H1 (cell line): ENCODE measurements around the gene SULF2. TPM values are rescaled to one million over a fixed set of nuclear protein-coding genes. Genes with fewer than 3 reads are reported as not detected.
A peak's percentile ranks its signal among the peaks of the same experiment; 100 is the strongest.

Experiments
- CTCF ChIA-PET: fragments of 300-600 bp; sonication (Branson Sonifier 250); formaldehyde crosslinking; loops from one replicate; lab custom pipeline; 2021; ENCODE audit not compliant: partially characterized antibody; lab: Charles Lee
- POLR2A ChIA-PET: fragments of 300-600 bp; sonication (Branson Sonifier 250); formaldehyde crosslinking; loops from one replicate; lab custom pipeline; 2021; ENCODE audit warnings: inconsistent platforms; ENCODE audit not compliant: partially characterized antibody; lab: Charles Lee
- DNase-seq, 2 experiments: peaks; one replicate each; pipeline versions ENCODE4 v3.0.0 to v3.0.0-alpha.2; 2010 to 2022; ENCODE audit warnings: low spot score in 2 of 2, low read depth in 1 of 2, mixed read lengths in 1 of 2
- FAIRE-seq: peaks from 2 replicates; lab custom pipeline; 2011; peaks lifted over from hg19 to GRCh38; lab: Jason Lieb, UNC
- H2AFZ ChIP-seq: 2 replicates; pipeline ENCODE4 v1.8.1; 2012; ENCODE audit warnings: low read length, inconsistent platforms
- H2AK5ac ChIP-seq: 2 replicates; pipeline ENCODE4 v1.6.1; 2013; ENCODE audit warnings: low read depth, low read length
- H2BK120ac ChIP-seq: replicated peaks from 2 replicates; pipeline ENCODE3; 2013; ENCODE audit warnings: low read depth, low read length, inconsistent platforms
- H2BK12ac ChIP-seq: 2 replicates; pipeline ENCODE4 v1.6.1; 2013; ENCODE audit warnings: low read depth, low read length
- H2BK15ac ChIP-seq: 2 replicates; pipeline ENCODE4 v1.6.1; 2013; ENCODE audit warnings: low read length
- H2BK20ac ChIP-seq: 2 replicates; pipeline ENCODE4 v1.6.1; 2013; ENCODE audit warnings: low read length
- H2BK5ac ChIP-seq: 2 replicates; pipeline ENCODE4 v1.6.1; 2013; ENCODE audit warnings: low read depth, low read length
- H3K14ac ChIP-seq: 2 replicates; pipeline ENCODE4 v1.6.1; 2013; ENCODE audit warnings: inconsistent platforms; ENCODE audit not compliant: insufficient read length
- H3K18ac ChIP-seq: 2 replicates; pipeline ENCODE4 v1.6.1; 2013; ENCODE audit warnings: low read length; ENCODE audit errors: extremely low read depth
- H3K23ac ChIP-seq: 2 replicates; pipeline ENCODE4 v1.6.1; 2013; ENCODE audit warnings: inconsistent platforms; ENCODE audit not compliant: insufficient read length
- H3K23me2 ChIP-seq: 2 replicates; pipeline ENCODE4 v1.6.1; 2013; ENCODE audit warnings: low read depth, low read length
- H3K27ac ChIP-seq: 2 replicates; pipeline ENCODE4 v1.6.1; 2011; ENCODE audit warnings: low read depth, low read length, inconsistent platforms
- H3K27me3 ChIP-seq, 4 experiments: replicated peaks in 1 of 4; 1 replicate in 1 of 4; 2 replicates in 3 of 4; pipeline versions ENCODE4 v1.6.1 to v1.8.1; 2011 to 2013; ENCODE audit warnings: low read length in 3 of 4, mild to moderate bottlenecking in 3 of 4, inconsistent platforms in 2 of 4, mixed read lengths in 2 of 4, moderate library complexity in 1 of 4; ENCODE audit not compliant: control insufficient read depth in 3 of 4, insufficient read depth in 3 of 4; ENCODE audit errors: extremely low read depth in 1 of 4
- H3K36me3 ChIP-seq, 4 experiments: 2 replicates each; pipeline versions ENCODE4 v1.6.1 to v1.8.1; 2011 to 2013; ENCODE audit warnings: mild to moderate bottlenecking in 4 of 4, low read length in 3 of 4, moderate library complexity in 2 of 4, control low read depth in 1 of 4, inconsistent platforms in 1 of 4; ENCODE audit not compliant: insufficient read depth in 4 of 4, control insufficient read depth in 2 of 4
- H3K4ac ChIP-seq: replicated peaks from 2 replicates; pipeline ENCODE3; 2013; ENCODE audit warnings: low read length, low read depth, mixed read lengths, inconsistent platforms; ENCODE audit not compliant: insufficient read length
- H3K4me1 ChIP-seq, 4 experiments: replicated peaks in 1 of 4; 1 replicate in 1 of 4; 2 replicates in 3 of 4; pipeline versions ENCODE4 v1.6.1 to v1.8.1; 2011 to 2013; ENCODE audit warnings: low read length in 3 of 4, inconsistent platforms in 2 of 4, mixed read lengths in 1 of 4; ENCODE audit not compliant: insufficient read depth in 4 of 4, control insufficient read depth in 3 of 4
- H3K4me2 ChIP-seq, 2 experiments: 2 replicates each; pipeline versions ENCODE4 v1.6.1 to v1.8.1; 2011 to 2013; ENCODE audit warnings: low read depth in 2 of 2, low read length in 2 of 2, control low read depth in 1 of 2, inconsistent platforms in 1 of 2, mild to moderate bottlenecking in 1 of 2; ENCODE audit not compliant: insufficient read depth in 1 of 2
- H3K4me3 ChIP-seq, 4 experiments: fragments of 200-600, 300-600 bp in 1 of 4; sonication (generic), shearing (Covaris generic), sonication (Bioruptor Twin) in 1 of 4; 2 replicates each; pipeline versions ENCODE4 v1.5.1 to v1.8.1; 2011 to 2016; ENCODE audit warnings: low read length in 4 of 4, low read depth in 3 of 4, control low read depth in 2 of 4, inconsistent platforms in 2 of 4, mild to moderate bottlenecking in 2 of 4, mixed read lengths in 1 of 4, moderate library complexity in 1 of 4; ENCODE audit not compliant: insufficient read depth in 2 of 4; ENCODE audit errors: extremely low read depth in 1 of 4
- H3K56ac ChIP-seq: replicated peaks from 2 replicates; pipeline ENCODE3; 2013; ENCODE audit warnings: low read depth, mild to moderate bottlenecking, mixed read lengths, low read length, inconsistent platforms; ENCODE audit not compliant: insufficient read length
- H3K79me1 ChIP-seq: 2 replicates; pipeline ENCODE4 v1.6.1; 2013; ENCODE audit warnings: low read depth, low read length, control low read depth
- H3K79me2 ChIP-seq, 2 experiments: 2 replicates each; pipeline versions ENCODE4 v1.6.1 to v1.8.1; 2012 to 2013; ENCODE audit warnings: low read length in 2 of 2, mild to moderate bottlenecking in 2 of 2, inconsistent platforms in 1 of 2; ENCODE audit not compliant: insufficient read depth in 2 of 2, control insufficient read depth in 1 of 2
- H3K9ac ChIP-seq, 4 experiments: replicated peaks in 1 of 4; 1 replicate in 1 of 4; 2 replicates in 3 of 4; pipeline versions ENCODE4 v1.6.1 to v1.8.1; 2011 to 2013; ENCODE audit warnings: low read depth in 3 of 4, low read length in 3 of 4, control low read depth in 2 of 4, mild to moderate bottlenecking in 2 of 4, moderate library complexity in 2 of 4, inconsistent platforms in 1 of 4; ENCODE audit errors: extremely low read depth in 1 of 4
- H3K9me3 ChIP-seq, 2 experiments: 2 replicates each; pipeline versions ENCODE4 v1.6.1 to v1.8.1; 2012 to 2013; ENCODE audit warnings: mild to moderate bottlenecking in 2 of 2, moderate library complexity in 2 of 2, control low read depth in 1 of 2, inconsistent platforms in 1 of 2, low read depth in 1 of 2, low read length in 1 of 2, mixed read lengths in 1 of 2; ENCODE audit not compliant: insufficient read depth in 2 of 2
- H4K20me1 ChIP-seq, 2 experiments: replicated peaks in 1 of 2; 2 replicates each; pipeline versions ENCODE3 to v1.8.1; 2011 to 2013; ENCODE audit warnings: inconsistent platforms in 2 of 2, low read length in 2 of 2, mild to moderate bottlenecking in 1 of 2; ENCODE audit not compliant: insufficient read depth in 2 of 2, control insufficient read depth in 1 of 2
- H4K5ac ChIP-seq: 2 replicates; pipeline ENCODE4 v1.6.1; 2013; ENCODE audit warnings: low read length, low read depth, mixed read lengths, inconsistent platforms; ENCODE audit not compliant: insufficient read length
- H4K8ac ChIP-seq: 2 replicates; pipeline ENCODE4 v1.8.0; 2013; ENCODE audit warnings: mild to moderate bottlenecking, moderate library complexity, low read length, inconsistent platforms; ENCODE audit not compliant: insufficient read depth; ENCODE audit errors: extremely low read depth
- H4K91ac ChIP-seq: replicated peaks from 2 replicates; pipeline ENCODE3; 2013; ENCODE audit warnings: low read length, mixed read lengths, inconsistent platforms; ENCODE audit not compliant: insufficient read length
- WGBS, 2 experiments: shearing (Covaris generic) in 1 of 2; methylation state at CpG; one replicate each; pipeline versions ENCODE4 v1.1.6 to v1.1.7; 2013 to 2015; ENCODE audit warnings: low lambda C conversion rate in 2 of 2, mixed read lengths in 2 of 2, inconsistent platforms in 1 of 2, low coverage in 1 of 2, missing lambda C conversion rate in 1 of 2; ENCODE audit not compliant: insufficient replicate concordance in 2 of 2, insufficient coverage in 1 of 2, insufficient read length in 1 of 2; ENCODE audit errors: extremely low coverage in 1 of 2, missing lambda C conversion rate in 1 of 2; 5-methylcytosine and 5-hydroxymethylcytosine counted together
- polyA plus RNA-seq, 7 experiments: library from polyadenylated mRNA; depleted of rRNA in 3 of 7; stranded (reverse) in 5 of 7; unstranded in 2 of 7; fragments of >200 nt in 5 of 7; fragments of 200-250 nt in 2 of 7; gene quantifications; 1 replicate in 5 of 7; 2 replicates in 1 of 7; 4 replicates in 1 of 7; pipeline versions ENCODE4 v1.2.1 to v1.2.3, GENCODE V29; 2011 to 2013; ENCODE audit warnings: missing spikeins in 2 of 7, mixed read lengths in 2 of 7
- total RNA-seq: library from RNA; stranded (reverse); fragmentation: NEBNext Ultra II Directional; extraction: Animal tissue kit (Norgen Biotek cat#: 25700); gene quantifications from 2 replicates; pipeline ENCODE4 v1.2.1, GENCODE V29; 2021

Gene SULF2
- total and polyA plus RNA-seq, 2 of the 8 experiments (the other 6 are each of a cell fraction or from before 2014, with no cell fraction given) = 15.7 to 28.2 TPM

DNA sequence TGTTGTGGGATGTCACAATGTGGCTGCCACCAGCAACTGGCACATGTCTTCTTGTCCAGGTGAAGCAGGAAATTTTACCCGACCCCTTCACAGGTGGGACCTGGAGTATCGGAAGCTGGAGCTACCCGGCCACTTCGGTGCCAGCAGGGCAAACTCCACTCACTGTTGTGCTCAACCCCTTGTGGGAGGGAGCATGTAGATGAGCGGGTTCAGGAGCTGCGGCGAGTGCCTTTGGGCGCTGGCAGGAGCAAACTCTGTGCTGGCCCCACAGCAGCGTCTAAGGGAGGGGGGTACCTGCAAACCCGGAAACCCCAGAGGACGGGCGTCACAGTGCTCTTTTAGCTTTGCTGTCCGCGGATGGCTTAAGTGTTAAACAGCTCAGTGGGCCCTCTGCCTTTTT lies 20.7 kb upstream of the SULF2 start:
- H3K4me3 ChIP-seq = no peak overlapping the region
- no peak overlapping the region for H3K23ac ChIP-seq
- H4K20me1 ChIP-seq = no peaks in the 10 kb centered on the region
- no peak overlapping the region for H3K14ac ChIP-seq
- no peak overlapping the region for H3K56ac ChIP-seq
- H4K8ac ChIP-seq = no peak overlapping the region; the same call in 1 of the 2 replicates
- peaks cover 0 to 13% (median 2%) of the 10 kb centered on the region in 4 experiments; a peak in 3 of 7 replicates for H3K27me3 ChIP-seq
- peak overlapping the region; percentile 77; the same call in 1 of the 2 replicates for H2BK20ac ChIP-seq
- H3K79me1 ChIP-seq = no peaks in the 10 kb centered on the region
- no peaks in the 10 kb centered on the region for H3K79me2 ChIP-seq
- H2BK120ac ChIP-seq = peak overlapping the region; percentile 48
- no peak overlapping the region for H3K4me2 ChIP-seq
- WGBS, 2 experiments = 93% methylated on average over 7 of the region's 14 CpGs; no CpG with 5 or more reads in 1 of the 2 experiments
- H3K18ac ChIP-seq = no peak overlapping the region
- CTCF ChIA-PET = interaction anchor here (1.0 to 1.8 kb wide), 2 partner anchors 20 to 76 kb away, joined by 3 to 6 read pairs; no protein-coding TSS in a partner anchor
- H2BK15ac ChIP-seq = peak overlapping the region; percentile 75; the same call in 1 of the 2 replicates
- no peak for DNase-seq
- H3K36me3 ChIP-seq = no peaks in the 10 kb centered on the region
- no peaks in the 10 kb centered on the region for H3K9me3 ChIP-seq
- no peak overlapping the region for H2BK5ac ChIP-seq
- no peak overlapping the region for H3K27ac ChIP-seq
- no peak overlapping the region for H4K5ac ChIP-seq
- peaks cover 5% of the 10 kb centered on the region for H3K23me2 ChIP-seq
- peak overlapping the region; percentile 88; the same call in 1 of the 2 replicates for H2BK12ac ChIP-seq
- H4K91ac ChIP-seq = no peak overlapping the region
- peaks cover 0 to 15% (median 1%) of the 10 kb centered on the region in 4 experiments; a peak in 5 of 7 replicates for H3K4me1 ChIP-seq
- no peak overlapping the region for H3K9ac ChIP-seq
- FAIRE-seq = no peak
- H2AK5ac ChIP-seq = no peak overlapping the region
- POLR2A ChIA-PET = no interaction called here
- H3K4ac ChIP-seq = no peak overlapping the region
- no peak overlapping the region for H2AFZ ChIP-seq
